T47D (cell line): ENCODE measurements around the gene PTPN11.

Experiments used
- DNase-seq, 2 experiments: peaks; one replicate each; pipeline versions ENCODE4 v3.0.0 to v3.0.0-alpha.2; 2011 to 2012; ENCODE audit warnings: low read depth in 1 of 2, low spot score in 1 of 2
- JUND ChIP-seq: IDR thresholded peaks from 2 replicates; pipeline ENCODE4 v1.6.1; 2012; ENCODE audit warnings: low read depth
- in situ Hi-C: cut with HindIII; loops from 2 replicates; pipeline ENCODE4 v1.10.0; 2016; ENCODE audit warnings: low sequenced_read_pairs, low pct_unique_long_range_greater_than_20kb

Gene PTPN11

DNA sequence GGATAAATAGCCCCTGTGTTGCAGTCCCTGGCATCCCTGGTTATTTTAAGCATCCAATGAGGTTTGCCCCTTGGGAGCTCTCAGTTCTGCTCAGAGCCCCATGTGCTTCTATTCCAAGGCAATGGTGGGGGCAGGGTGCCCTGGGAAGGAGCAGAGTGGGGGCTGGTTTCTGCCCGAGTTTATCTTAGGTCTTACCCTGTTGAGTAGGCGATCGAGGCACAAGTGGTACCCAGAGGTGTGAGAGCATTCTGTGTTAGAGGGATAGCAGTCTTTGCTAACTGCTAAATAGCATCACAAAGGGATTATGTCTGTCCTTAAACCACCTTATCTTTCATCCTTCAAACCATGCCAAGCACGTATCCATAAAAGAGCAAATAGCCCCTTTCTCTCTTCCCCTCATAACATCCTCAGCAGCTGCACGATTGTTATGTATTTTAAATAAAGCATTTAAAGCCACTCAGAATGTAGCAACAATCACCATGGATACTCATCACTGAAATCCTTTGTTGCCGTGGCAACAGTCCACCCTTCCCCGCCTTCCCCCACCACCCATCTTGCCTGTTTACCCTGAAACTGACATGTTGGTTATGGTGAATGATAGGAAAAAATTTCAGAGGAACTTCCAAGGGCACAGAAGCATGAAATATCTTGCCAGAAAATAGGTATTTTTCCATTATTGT is 139.3 kb downstream of the PTPN11 start:
- in situ Hi-C loops: no loop called here
- DNase-seq: no peak
- TF ChIP-seq JUND: no peak
